HG03460 (cell line): Measurements from ENCODE around the gene LMNA.
"Not testable (repeated sequence)": the region's sequence is repeated elsewhere in the genome, so short reads cannot be mapped to it uniquely, and the experiment has no call there.

ENCODE experiments used
- ATAC-seq: cut with Tn5 transposase; IDR thresholded peaks from one replicate; pipeline ENCODE4 v1.9.1; 2021; ENCODE audit not compliant: unreplicated experiment

Gene LMNA

DNA sequence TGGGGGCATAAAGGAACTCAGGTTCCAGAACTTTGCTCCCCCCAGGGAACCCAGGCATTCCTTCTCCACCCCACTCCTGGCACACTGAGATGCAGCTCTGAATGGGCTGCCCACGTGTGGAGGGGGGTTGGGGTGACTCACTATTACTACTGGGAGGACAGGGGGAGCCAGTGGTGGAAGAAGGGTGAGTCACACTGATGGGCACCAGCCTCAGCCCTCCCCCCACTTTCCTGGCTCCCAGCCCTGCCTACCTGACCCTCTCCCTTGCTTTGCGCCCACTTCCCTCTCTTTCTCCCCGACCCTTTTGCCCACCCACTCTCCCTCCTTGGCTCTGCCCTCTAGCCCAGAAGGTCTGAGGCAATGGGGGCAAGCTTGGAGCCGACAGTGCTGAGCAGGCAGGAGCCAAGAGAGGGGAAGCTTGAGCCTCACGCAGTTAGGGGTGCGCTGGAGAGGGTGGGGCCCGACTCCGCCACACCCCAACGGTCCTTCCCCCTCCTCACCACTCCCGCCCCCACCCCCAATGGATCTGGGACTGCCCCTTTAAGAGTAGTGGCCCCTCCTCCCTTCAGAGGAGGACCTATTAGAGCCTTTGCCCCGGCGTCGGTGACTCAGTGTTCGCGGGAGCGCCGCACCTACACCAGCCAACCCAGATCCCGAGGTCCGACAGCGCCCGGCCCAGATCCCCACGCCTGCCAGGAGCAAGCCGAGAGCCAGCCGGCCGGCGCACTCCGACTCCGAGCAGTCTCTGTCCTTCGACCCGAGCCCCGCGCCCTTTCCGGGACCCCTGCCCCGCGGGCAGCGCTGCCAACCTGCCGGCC is at the start of gene LMNA:
TSS of gene LMNA (plus strand) at position 611 of the 818 bp plus-strand sequence. CDS start 208 bp downstream, outside the sequence.
- ATAC-seq = peak; percentile 62

DNA sequence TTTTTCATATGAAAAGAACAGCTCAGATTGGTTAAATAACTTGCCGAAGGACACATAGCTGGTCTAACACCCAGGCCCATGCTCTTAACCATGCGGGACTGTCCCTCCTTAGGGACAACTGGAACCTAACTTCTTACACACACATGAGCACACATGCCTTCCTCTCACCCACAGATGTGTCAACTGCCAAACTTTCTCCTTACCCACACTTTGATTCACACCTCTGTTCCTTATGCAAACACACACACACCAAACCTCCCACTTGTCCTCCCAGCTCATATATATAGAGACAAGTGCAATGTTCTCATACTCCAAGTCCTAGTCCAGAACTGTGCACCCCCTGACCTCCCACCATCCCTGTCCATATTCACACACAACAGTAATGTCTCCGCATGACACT is 49.3 kb upstream of the LMNA start:
- ATAC-seq = no peak

DNA sequence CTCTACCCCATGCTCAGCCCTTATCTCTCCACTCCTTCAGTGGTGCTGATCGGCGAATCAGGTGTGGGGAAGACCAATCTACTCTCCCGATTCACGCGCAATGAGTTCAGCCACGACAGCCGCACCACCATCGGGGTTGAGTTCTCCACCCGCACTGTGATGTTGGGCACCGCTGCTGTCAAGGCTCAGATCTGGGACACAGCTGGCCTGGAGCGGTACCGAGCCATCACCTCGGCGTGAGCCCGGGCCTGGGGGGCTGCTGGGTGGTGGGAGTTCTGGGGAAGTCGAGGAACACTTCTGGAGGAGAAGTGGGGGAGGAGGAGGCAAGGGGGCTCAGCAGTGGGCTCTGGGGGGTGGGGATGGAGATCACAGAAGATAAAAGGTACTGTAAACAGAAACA is 48.6 kb upstream of the LMNA start:
- ATAC-seq = no peak

DNA sequence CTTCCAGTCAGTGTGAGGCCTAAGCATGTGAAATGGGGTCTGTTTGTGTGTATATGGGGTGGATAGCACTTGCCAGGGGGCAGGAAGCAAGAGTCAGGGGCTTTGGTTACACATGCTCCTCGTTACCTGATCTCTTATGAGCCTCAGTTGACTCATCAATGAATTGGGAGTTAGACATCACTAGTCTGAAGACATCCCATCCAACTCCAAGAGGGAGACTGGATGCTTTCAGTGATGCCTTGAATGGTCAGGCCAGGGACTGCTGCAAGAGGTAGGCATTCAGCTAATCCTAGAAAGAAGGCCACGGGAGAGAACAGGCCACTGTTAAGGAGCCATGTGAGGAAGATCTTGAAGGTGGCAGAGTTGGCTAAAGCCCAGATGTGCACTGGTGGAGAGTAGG is 47.2 kb upstream of the LMNA start:
- ATAC-seq = no peak

DNA sequence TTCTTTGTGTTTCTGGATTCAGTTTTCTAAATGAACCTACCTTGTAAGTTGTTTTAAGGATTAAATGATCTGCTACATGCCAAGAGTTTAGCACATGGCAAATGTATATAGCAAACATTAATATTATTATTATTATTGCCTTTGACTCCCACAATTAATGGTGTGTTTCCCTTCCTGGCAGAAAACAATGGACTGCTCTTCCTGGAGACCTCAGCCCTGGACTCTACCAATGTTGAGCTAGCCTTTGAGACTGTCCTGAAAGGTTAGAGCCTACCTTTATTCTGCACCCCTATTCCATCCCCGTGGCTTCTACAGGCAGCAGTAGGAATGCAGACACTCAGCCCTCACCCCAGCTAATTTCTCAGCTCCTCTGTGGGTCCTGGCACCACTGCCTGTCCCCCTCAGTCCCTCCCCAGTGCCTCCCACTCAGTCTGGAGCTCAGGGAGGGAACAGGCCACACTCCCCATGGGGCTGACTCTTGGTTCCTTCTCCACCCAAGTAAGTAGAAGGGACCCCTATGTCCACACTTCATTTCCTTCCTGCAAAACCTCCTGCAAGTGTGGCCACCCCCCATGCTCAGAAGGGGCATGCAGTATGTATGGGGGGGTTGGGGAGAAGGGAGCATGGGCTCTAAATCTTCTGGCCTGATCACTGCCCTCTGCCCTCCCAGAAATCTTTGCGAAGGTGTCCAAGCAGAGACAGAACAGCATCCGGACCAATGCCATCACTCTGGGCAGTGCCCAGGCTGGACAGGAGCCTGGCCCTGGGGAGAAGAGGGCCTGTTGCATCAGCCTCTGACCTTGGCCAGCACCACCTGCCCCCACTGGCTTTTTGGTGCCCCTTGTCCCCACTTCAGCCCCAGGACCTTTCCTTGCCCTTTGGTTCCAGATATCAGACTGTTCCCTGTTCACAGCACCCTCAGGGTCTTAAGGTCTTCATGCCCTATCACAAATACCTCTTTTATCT is 44.7 kb upstream of the LMNA start:
- ATAC-seq = no peak

DNA sequence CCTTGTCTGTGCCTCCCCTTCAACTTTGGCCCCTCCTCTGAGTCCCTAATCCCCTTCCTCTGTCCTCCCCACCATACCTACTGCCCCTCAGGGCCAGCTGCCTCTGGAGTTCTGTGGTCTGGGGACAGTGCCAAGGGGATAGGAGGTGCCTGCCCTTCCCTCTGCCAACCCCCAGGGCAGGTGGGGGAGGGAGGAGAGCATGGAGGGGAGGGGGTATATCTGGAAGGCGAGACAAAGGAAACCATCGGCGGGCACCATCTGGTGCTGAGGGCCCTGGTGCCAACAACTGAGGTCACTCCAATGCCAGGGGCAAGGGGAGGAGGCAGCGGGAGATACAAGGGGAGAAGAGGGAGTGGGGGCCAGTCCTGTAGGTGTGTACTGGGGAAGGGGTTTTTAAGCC is 44.0 kb upstream of the LMNA start:
- ATAC-seq = no peak

DNA sequence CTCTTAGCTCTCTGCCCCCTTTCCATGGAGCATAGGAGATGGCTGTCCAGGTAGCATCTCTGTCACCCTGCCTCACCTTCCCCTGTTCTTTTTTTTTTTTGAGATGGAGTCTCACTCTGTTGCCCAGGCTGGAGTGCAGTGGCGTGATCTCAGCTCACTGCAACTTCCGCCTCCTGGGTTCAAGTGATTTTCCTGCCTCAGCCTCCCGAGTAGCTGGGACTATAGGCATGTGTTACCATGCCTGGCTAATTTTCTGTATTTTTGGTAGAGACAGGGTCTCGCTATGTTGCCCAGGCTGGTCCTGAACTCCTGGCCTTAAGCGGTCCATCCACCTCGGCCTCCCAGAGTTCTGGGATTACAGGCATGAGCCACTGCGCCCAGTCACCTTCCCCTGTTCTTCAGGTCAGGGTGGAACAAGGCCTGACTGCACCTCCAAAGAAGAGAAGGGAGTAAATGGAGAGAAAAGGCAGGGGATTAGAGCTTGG is 43.1 kb upstream of the LMNA start:
- not testable (repeated sequence) for ATAC-seq

DNA sequence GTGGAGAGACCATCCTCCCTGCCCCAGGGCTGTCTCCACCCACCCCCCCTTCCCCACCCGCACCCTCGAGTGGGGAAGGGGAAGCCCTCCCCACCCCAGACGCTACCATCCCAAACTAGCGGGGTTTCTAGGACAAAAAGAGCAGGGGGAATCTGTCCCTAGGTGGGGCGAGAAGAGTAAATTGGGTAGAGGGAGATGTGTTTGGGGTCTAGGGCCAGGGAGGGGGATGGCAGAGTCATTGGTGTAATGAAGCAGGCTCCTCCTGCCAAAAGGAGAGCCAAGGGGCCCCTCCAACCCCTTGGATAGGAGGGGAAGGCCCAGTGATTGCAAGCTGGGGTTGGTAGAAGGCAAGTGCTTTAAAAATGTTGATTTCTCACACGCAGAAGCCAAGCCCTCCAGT is 42.3 kb upstream of the LMNA start:
- no peak for ATAC-seq

DNA sequence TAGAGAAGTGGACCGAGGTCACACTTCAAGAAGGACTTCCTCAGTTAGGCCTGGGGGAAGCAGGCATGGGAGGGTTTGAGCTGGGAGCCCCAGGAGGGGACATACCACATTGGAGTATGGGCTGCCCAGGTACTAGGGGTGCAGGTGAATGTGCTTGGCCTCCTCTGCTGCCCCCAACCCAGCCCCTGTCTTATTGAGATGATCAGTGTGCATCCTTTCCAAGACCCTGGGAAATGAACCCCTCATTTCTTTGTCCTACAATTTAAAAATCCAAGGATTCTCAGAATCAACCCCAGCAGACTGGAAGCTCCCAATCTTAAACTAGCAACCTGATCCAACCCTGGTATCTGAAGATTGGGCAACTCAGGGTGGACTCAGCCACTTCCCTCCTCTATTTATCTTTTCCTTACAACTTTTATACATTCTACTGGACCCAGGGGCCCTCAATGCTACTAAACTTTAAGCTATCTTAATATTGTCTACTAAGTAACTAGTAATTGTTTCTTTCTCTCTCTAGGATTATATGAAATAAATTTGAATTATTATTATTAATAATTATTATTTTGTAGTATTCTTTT is 41.3 kb upstream of the LMNA start:
- no peak for ATAC-seq

DNA sequence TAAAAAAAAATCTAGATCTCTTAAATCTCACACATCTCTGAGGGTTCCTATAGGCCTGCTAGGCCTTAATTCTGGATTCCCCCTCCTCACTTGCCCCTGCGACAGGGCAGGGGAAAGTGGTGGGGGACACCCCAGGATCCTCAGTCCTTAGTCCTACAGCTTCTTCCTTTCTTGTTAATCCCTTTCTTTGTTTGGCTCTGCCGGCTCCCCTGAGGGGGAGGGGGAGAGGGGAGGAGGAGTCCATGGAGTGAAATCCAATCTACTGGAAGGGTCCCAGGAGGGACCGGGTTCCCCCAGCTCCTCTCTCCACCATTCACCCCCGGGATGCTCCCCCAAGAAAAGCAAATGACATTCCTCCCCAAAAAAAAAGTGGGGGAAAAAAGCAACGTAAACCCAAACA is 40.8 kb upstream of the LMNA start:
- ATAC-seq = no peak

DNA sequence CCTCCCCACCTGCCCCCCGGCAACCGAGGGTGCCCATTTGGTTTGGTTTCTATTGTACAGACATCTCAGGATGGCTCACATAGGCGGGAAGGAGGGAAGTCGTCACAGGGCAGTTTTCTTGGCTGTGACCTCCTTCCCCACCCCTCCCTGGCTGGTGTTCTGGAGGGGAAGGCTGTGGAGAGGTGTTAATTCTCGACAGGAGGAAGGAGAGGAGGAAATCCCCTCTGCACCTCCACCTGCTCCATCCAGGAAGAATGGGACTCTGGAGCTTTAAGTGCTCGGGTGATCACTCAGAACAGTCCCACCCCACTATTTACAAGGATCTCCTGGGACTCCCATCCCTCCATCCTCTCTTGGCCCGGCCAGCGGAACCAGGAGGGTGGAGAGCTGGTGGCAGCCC is 39.9 kb upstream of the LMNA start:
- no peak for ATAC-seq

DNA sequence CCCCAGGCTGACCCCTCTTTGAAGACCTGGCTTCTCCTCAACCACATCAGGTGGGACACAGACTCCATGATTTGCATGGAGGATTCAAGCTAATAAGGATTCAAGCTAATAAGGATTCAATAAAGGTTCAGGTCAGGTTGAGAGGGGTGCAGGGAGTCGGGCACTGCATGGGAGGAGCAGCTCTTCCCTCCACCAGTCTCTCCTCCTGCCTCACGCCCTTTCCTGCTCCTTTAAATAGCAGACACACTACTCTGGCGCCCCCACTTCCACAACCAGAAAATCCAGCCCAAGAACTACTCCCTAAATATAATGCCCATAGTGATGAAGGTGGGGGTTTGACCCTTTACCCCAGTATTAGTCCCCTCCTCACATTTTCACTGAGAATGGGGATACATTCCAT is 39.3 kb upstream of the LMNA start:
- ATAC-seq = no peak

DNA sequence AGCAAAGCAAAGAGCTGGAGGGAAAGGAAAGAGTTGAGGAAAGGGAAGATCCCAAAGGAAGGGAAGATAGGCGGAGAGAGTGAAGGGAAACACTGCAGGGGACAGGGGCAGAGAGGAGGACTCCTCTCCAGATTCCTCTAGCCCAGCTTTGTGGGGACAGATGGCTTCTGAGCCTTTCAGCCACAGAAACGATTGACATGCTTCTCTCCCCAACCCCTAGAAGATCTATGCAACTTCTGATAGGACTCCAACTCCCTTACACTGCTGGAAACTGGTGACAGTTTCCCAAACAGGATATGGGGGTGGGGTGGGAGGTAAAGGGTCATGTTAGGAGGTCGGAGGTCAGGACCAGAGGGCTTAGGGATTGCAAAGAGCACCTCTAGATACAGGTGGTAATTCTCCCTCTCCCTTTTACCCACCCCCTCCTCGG is 38.7 kb upstream of the LMNA start:
- ATAC-seq = no peak

DNA sequence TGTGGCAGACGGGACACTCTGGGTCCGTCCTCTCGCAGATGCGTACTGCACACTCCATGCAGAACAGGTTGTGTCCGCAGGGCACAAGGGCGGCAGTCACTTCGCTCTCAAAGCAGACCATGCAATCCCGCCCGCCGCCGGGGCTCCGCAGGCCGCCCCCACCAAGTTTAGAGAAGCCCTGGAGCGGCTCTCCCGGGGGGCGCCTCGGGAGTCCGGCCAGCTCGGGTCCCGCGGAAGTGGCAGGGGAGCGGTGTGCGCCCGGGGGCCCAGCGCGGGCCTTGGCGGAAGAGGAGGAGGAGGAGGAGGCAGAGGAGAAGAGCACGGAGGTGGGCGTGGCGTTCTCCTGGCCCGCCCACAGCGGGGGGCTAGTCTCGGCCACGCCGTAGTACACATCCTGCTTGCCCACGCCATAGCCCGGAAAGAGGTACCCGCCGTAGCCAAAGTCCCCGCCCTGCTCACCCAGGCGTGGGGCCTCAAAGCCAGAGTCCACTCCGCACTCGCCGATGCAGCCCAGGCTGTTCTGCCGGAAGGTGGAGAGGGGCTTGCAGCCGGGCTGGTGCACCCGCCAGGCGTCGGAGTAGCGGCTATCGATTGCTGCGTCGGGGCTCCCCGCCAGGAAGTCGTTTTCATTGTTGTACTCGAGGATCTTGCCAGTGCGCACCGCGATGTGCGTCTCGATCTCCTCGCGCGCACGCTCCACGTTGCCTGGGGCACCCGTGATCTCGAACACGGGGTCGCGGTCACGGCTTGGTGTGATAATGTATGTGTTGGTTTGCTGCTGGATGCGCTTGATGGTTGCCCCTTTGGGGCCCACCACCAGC is 37.7 kb upstream of the LMNA start:
- peak; percentile 65 for ATAC-seq

DNA sequence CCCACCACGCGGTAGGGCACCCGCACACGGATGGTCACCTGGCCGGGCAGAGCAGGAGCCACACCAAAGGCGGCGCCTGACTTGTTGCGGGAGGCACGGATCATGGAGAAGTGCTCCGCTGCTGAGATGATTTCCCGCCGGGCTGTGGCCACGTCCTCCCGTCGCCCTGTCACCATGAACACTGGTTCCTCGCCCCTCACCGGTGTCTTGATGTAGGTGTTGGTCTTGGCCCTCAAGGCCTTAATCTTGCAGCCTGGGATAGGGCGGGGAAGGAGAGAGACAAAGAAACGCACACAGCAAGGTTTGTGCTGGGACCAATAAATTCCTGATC is 37.1 kb upstream of the LMNA start:
- no peak for ATAC-seq

DNA sequence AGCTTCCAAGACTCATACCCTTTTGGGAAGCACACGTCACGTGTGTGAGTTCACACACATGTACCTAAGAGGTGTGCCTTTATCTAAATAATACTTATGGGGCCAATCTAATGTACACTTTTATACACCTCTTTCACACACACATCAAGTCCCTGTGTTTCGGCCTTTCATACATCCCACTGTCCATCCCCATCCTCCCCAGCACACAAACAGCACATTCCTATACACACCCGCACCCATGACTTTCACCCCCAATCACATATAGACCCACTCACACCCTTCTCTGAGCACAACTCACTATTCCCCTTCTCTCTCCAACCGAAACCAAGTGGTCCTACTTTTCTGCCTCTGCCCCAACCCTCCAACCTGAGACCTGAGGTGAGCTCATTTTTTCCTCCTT is 35.8 kb upstream of the LMNA start:
- no peak for ATAC-seq

DNA sequence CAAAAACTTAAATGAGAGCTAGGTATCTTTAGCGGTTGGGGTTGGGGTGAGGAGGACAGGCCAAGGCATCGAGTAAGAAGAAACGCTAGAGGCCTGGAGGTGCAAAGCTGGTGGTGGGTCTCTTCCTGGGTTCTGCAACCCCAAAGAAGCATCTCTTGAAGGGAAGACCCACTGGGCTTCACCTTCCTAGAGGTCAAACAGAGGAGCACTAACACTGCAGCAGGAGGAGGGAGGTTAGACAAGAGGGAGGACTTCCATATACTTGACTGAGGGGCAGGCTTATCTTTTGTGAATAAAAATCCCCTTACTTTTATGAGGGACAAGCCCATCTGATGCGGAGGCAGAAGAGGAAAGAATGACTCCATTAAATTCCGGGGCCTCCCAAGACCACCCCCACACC is 34.7 kb upstream of the LMNA start:
- no peak for ATAC-seq

DNA sequence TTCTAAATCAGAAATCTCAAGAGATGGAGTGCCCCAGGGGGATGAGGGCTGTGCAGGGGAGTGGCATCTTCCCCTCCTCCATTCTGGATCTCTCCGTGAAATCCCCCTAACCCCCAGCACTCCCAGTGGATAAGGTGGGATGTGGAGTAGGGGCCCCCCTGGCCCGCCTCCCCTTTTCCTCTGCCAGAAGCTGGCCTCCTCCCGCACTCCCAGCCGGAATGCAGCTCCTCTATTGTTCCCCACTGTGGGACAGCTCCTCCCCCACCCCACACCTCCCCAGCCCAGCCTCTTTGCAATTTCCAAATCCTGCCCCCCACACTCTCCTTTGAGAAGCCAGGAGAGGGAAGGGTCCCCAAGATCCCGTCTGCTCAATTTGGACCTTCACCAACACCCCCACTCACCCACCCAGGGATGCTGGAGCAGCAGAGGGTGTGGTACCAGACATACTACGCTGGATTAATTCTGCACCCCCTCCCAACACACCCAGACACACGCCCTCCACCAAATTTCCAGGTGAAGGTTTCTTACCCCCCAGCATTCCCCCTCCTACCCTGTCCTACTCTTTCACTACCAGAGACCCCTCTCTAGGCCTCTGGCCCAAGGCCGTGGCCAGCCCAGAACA is 34.2 kb upstream of the LMNA start:
- no peak for ATAC-seq

DNA sequence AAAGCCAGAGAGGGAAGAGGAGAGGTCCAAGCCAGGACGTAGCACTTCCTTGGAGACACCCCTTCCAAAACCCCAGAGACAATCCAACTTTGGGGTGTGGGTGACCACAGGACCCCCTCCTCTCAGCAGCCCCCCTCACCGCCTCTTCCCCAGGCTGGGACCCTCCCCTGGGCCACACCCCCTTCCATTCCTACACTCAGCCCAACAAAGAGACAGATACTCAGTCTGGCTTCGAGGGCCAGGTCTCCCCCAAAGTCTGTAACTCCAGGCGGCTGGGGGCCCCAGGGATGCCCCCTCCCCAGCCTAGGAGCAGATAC is 33.7 kb upstream of the LMNA start:
- ATAC-seq = no peak

DNA sequence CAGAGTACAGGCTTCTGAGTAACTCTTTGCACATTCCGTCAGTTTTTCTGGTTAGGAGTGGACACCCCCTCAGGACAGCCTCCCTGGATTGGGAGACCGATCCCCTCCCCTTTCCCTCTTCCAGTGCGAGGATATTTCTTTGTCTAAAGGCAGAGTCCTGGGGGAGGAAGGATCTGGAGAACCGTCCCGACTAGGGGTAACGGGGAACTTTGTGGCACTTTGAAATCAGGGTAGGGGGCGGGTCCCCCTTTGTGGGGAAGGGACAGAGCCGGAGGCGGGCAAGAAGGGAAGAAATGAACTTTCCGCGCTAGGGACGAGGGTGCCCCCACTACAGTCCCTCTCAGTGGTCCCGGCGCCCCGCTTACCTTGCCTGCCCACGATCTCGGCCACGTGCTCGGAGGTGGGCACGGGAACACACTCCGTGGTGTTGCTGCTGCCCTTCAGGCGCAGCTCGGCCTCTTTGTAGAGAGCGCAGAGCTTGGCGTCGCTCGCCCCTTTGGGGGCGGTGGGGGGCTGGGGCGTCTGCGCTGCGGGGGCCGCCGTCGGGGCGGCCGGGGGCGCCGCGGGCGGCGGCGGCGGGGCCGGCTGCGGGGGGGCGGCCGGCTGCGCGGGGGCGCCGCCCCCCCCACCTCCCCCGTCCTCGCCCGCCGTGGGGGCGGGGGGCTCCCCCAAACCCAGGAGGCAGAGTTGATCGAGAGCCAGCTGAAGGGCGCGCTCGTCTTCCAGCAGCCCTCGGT is 33.2 kb upstream of the LMNA start:
- no peak for ATAC-seq
